GM18873 (cell line): Measurements from ENCODE around the gene ATP7B.

ENCODE experiments used
- ATAC-seq: cut with Tn5 transposase; IDR thresholded peaks from one replicate; pipeline ENCODE4 v1.9.1; 2021; ENCODE audit warnings: mild to moderate bottlenecking, moderate library complexity, moderate number of reproducible peaks; ENCODE audit not compliant: unreplicated experiment, low FRiP score

ATP7B gene

DNA sequence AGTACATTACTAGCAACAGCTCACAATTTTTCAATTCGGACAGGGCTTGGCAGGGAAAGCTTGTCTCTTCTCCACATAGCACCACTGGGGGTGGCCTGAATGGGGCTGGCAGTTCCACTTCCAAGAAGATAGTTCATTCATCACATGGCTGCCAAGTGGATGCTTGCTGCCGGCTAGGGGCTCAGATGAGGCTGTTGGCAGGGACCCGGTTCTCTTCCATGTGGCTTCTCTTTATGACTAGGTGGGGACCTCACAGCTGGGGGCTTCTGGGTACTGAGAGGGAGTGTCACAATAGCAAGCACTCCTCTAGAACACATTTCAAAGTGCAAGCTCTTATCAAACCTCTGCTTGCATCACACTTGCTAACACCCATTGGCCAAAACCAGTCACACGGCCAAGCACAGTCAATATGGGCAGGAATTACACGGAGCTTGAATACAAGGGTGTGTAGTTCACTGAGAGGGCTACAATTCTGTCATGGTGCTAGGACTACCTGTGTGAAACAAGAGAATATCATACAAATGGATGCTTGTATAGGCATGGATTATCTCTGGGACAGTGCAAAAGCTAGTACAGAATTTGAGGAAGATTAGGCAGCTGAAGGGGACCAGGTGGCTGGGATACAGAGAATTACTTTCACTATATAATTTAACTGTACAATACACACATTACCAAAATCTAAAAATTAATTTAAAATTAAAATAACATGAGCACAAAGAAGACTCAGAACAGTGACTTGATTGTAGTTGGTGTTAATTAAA lies 32.3 kb downstream of the ATP7B start:
- no peak for ATAC-seq

DNA sequence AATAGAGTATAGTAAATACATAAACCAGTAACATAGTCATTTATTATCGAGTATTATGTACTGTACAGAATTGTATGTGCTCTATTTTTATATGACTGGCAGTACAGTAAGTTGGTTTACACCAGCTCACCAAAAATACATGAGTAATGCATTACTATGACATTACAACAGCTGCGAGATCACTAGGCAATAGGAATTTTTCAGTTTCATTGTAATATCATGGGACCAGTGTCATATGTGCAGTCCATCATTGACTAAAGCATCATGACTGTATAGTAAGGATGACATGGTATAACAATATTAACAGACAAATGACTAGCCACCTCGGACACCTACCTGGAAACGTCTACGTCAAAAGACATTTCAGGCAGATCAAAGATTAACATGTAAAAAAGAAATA lies 33.6 kb downstream of the ATP7B start:
- ATAC-seq: no peak

DNA sequence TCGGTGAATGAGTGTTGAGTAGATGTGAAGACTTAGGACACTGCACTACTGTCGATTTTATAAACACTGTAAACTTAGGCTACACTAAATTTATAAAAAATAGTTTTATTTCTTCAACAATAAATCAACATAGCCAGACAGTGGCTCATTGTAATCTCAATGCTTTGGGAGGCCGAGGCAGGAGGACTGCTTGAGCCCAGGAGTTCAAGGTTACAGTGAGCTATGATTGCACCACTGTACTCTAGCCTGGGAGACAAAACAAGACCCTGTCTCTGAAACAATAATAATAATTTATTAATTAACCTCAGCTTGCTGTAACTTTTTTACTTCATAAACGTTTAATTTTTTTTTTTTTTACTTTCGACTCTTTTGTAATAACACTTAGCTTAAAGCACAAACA lies 34.4 kb downstream of the ATP7B start:
- no peak for ATAC-seq

DNA sequence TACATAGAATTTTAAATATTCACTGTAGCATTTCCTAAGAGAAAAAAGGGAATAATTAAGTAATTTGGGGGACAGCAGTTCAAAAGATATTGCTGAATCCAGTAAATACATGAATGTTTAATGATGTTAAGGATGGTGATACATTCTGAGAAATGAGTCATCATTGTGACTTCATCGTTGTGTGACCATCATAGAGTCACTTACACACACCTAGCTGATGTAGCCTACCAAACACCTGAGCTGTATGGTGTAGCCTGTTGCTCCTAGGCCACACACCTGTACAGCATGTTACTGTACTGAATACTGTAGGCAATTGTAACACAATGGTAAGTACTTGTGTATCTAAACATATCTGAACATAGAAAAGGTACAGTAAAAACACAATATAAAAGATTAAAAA lies 34.8 kb downstream of the ATP7B start:
- ATAC-seq: no peak

DNA sequence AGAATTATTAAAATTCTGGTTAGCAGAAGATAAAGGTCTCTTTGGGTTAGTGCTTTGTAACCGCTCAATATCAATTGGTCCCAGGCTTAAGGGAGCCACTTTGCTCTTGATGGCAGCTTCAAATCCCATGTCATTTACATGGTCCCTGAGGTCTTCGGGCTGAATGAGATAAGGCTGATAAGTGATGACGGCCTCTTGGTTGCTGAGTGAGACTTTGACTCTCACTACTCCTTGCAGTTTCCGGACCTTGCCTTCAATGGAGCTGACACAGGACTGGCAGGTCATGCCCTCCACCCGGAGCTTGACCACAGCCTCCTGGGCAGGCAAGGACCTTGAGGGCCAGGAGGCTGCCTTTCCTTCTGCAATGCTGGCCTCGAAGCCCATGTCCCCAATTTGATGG lies 36.8 kb downstream of the ATP7B start:
- ATAC-seq: no peak

DNA sequence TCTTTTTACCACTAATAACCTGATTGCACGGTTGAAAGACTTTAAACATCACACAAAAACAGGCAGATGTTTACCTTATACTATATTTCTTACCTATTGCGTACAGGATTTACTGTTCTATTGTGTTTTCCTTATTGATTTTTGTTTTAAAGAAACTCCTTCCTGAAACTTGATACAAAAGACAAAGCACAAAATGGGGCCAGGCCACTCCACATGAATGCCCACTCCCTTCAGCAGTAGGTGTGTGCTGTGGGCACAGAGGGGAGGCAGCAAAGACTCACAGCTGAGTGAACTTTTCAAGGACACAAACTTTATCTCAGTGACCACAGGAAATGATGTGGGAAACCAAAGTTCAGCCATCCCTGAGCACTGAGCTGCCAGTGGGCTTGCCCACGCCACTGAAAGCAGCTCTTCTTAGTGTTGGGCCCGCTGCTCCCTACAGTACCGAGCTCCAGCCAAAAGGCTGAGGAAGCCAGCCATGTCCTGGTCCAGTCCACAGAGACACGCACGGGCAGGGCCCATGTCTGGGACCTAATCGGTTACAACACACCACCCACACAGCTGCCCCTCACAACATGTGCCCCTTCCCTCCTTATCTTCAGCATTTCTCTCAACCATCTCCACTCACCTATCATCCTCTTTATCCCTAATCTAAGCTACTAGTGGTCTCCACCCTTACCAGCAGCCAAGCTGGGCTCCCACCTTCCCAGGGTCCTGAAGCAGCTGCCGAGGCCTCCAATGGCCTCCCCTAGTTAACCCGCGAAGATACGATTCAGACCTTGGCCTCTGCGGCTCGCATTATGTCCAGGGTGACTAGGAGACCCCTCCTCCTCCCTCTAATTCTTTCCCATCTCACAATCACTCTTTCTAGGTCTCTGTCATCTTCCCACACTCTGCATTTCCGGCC lies 39.5 kb downstream of the ATP7B start:
- no peak for ATAC-seq

DNA sequence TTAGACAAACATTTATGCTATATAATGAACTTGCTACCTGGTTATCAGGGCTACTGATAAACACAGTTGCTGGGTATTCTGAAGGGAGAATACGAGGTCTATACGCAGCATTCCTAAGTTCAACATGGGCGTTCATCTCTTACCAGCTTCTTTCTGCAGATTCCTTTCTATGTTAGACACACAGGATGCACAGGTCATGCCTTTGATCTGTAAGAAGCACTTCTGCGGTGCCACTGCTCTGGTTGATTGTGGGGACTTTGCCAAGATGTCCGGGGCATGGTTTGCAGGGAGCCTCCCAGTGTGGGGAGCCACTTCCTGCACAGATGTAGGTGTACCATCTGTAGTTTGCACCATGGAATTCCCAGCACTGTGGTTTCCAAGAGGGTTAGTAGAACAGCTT lies 40.9 kb downstream of the ATP7B start:
- no peak for ATAC-seq

DNA sequence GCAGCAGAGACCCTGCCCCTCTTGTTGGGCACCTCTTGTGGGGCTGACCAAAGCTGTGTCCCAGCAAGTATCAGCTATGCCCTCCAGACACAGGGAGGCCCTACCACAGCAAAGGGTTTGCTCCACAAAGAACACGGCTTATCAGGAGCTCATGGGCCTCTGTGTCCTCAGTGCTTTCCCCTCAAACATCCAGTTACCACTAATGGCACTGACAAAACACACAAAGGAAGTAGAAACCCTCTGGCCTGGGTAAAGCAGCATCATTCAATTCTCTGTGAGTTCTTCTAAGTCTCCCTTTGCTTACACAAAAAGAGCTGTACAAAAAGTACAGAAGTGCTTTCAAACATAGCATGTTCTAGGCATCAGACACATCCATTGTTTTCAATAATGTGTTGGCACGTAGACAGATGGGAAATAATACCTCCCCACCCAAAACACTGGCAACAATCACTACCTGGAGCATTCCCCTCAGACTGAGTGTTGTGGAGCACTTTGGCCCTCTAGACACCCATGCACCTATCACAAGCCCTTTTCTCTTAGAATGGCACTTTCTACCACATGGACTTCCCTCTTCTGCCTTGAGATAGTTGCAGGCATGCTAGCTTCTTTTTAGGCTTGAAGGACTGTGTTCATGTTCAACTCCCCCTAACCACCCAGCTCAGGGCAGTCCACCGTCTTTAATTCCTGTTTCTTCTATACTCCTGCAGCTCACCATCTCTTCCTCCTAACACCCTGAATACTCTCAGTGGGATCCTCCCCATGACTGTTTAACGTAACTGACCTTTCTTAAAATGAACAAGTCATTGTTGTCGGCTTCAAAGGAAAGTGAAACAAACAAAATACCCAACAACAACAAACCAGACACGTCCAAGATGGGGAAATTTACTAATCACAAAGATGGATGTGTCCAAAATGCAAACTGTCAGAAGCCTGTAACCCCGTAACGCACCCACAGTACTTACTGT lies 43.5 kb downstream of the ATP7B start:
- no peak for ATAC-seq

- ATAC-seq: no peak
Measured at GRCh38 chr13:51966186-51966585, 45.1 kb downstream of the ATP7B start.

GRCh38 chr13:51961493-51962403 lies 49.5 kb downstream of the ATP7B start:
- ATAC-seq: no peak

DNA sequence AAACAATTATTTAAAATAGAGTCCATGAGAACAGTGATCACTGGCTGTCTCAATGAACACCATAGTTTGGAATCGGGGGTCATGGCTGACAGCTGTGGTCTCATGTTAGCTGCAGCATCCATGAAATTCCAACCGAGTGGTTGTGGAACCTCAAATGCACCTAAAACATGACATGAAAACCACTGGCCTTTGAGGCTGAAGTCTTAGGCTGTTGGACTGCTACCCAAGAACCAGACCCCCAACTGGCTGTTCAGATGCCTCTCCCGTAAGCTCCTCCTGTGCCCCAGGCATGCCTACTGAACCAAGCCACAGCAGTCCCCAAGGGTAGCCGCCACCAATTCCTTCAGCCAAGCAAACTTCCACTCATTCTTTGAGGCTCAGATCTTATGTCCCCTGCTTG lies 50.5 kb downstream of the ATP7B start:
- no peak for ATAC-seq

DNA sequence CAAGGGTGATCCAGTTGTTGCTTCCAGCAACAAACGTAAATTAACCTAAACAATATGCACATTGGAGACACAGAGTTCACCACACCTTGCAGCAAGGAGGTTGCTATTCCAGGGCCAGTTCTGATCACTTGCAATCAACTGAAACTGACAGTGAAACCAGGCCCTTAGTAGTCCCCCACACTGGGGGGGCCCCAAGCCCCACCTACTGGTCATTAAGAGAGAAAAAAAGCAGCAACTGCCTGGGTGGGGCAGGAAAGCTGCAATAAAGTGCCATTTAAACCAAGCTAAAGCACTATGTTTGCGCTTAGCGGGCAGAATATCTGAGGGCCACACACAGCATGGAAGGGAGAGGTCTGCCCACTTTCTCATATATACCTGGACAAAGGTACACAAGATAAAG lies 51.5 kb downstream of the ATP7B start:
- peak; percentile 83 for ATAC-seq

GRCh38 chr13:51958217-51958547 lies 53.1 kb downstream of the ATP7B start:
- ATAC-seq: no peak

GRCh38 chr13:51957377-51958216 lies 53.7 kb downstream of the ATP7B start:
- ATAC-seq: no peak

- no peak for ATAC-seq
Measured at GRCh38 chr13:51956717-51957116, 54.5 kb downstream of the ATP7B start.

DNA sequence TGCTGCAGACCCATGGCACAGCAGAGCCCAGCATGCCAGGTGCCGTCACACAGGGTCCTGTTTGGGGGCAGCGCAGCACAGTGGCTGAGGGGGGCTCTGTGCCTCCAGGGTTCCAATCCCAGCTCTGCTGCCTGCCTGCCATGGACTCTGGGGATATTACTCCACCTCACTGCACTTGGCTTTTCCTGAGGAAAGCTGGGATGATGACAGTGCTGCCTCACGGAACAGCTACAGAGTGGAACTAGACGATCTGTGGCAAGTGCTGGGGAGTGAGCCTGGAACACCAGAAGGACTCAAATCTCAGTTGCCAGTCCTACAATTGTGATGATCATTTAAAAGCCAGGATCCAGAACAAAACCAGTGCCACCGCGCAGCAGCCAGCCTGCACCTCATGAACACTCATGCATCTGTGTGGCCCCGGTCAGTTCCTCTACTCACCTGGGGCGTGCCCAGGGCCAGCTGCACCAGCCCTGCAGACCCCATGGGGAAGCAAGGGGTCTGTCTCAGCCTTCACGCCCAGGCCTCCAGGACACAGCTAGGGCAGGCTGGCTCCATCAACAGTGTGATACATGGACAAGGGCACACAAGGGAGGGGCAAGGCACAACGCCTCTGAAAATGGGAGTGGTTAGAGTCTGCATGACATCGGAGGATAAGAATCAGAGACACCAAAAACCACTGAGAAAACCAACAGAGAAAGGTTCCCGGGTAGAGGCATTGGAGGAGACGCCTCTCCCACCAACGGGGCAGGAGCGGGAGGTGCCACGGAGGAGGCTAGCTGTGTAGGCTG lies 55.2 kb downstream of the ATP7B start:
- no peak for ATAC-seq

GRCh38 chr13:51955281-51955771 lies 55.9 kb downstream of the ATP7B start:
- no peak for ATAC-seq
